Measurements from ENCODE around the gene POLE. TPM values are rescaled to one million over a fixed set of nuclear protein-coding genes. Genes with fewer than 3 reads are reported as not detected.

POLE gene
- total and polyA plus RNA-seq, 2 experiments from 2014 or later = 19.3 to 46.1 TPM

DNA sequence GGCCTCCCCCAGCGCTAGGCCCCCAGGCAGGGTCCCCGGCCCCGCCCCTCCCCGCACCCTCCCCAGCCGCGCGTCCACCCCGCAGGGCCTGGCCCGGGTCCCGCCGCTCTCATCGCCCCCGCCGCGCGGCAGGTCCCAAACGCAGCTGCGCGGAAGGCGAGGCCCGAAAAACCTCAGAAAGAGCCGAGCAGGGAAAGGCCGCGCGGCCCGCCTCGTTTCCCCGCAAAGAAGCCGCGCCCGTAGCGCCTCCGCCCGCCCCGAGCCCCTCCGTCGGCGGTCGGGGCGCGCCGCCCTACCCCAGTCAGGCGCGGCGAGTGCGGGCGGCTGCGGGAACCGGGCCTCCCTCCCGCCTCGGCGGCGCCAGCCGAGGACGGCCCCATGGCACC is 324 bp downstream of the POLE start:
- no peak for DNase-seq (ENCODE audit: low read depth in 1 of 2, low spot score in 1 of 2)
- TF ChIP-seq, protein P1, sequence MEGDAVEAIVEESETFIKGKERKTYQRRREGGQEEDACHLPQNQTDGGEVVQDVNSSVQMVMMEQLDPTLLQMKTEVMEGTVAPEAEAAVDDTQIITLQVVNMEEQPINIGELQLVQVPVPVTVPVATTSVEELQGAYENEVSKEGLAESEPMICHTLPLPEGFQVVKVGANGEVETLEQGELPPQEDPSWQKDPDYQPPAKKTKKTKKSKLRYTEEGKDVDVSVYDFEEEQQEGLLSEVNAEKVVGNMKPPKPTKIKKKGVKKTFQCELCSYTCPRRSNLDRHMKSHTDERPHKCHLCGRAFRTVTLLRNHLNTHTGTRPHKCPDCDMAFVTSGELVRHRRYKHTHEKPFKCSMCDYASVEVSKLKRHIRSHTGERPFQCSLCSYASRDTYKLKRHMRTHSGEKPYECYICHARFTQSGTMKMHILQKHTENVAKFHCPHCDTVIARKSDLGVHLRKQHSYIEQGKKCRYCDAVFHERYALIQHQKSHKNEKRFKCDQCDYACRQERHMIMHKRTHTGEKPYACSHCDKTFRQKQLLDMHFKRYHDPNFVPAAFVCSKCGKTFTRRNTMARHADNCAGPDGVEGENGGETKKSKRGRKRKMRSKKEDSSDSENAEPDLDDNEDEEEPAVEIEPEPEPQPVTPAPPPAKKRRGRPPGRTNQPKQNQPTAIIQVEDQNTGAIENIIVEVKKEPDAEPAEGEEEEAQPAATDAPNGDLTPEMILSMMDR (IDR thresholded peaks at IDR 0.05; ENCODE audit: low read depth, low read length) = no peak
- Histone ChIP-seq H3K4me1 (ENCODE audit: low read depth) (peaks cover 7% of the 10 kb centered on the region), H3K9me3 (ENCODE audit: low read depth) (no peaks in the 10 kb centered on the region), H3K27ac (peak overlapping the region; percentile 76), H3K36me3 (no peaks in the 10 kb centered on the region), H3K27me3 (peaks cover 8% of the 10 kb centered on the region), H3K4me3 (peak overlapping the region; percentile 77)

DNA sequence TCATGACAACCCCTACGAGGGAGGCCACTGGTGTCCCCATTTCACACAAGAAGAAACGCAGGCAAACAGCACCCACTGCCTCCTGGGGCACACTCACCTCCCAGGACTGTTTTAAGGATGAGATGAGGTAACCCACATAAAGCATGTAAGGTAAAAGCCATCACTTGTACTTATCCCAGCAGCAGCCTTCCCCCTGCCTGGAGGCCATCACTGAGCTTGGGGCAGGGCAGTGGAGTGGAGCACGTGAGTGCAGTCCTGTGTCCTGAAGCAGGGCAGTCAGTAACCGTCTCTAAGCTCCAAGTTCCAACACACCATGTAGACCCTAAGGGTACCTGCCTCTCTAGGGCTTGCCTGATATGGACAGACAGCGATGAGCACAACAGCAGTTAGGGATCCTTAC is 1.7 kb downstream of the POLE start:
- H3K4me3 ChIP-seq = no peak overlapping the region
- no peak for DNase-seq (ENCODE audit: low read depth in 1 of 2, low spot score in 1 of 2)
- H3K9me3 ChIP-seq (ENCODE audit: low read depth) = no peaks in the 10 kb centered on the region
- peaks cover 7% of the 10 kb centered on the region for H3K4me1 ChIP-seq (ENCODE audit: low read depth)
- TF ChIP-seq, protein P1 (IDR thresholded peaks at IDR 0.05; ENCODE audit: low read depth, low read length) = no peak
- peaks cover 8% of the 10 kb centered on the region for H3K27me3 ChIP-seq
- H3K36me3 ChIP-seq = no peaks in the 10 kb centered on the region
- H3K27ac ChIP-seq = no peak overlapping the region

DNA sequence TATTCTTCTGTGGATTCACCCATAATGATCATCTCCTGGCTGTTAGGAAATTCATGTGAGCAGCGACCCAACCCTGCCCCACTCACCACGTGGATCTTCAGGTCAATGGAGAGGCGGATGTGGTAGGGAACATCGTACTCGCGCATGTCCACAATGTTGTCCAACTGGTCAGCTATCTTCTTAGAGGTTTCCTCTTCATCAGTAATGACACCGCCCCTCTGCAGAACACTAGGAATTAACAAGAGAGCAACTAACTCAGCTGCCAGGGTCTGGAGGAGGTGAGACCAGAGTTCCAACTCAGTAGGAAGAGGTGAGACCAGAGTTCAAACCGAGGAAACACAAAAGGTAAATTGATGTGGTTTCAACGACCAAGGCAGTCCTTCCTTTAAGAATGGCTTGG is 9.7 kb downstream of the POLE start:
- Histone ChIP-seq H3K27ac (no peak overlapping the region), H3K4me1 (ENCODE audit: low read depth) (no peaks in the 10 kb centered on the region), H3K27me3 (no peaks in the 10 kb centered on the region), H3K9me3 (ENCODE audit: low read depth) (no peaks in the 10 kb centered on the region), H3K36me3 (peaks cover 8% of the 10 kb centered on the region), H3K4me3 (no peak overlapping the region)
- DNase-seq (ENCODE audit: low read depth in 1 of 2, low spot score in 1 of 2) = no peak
- TF ChIP-seq, protein P1 (IDR thresholded peaks at IDR 0.05; ENCODE audit: low read depth, low read length) = no peak

DNA sequence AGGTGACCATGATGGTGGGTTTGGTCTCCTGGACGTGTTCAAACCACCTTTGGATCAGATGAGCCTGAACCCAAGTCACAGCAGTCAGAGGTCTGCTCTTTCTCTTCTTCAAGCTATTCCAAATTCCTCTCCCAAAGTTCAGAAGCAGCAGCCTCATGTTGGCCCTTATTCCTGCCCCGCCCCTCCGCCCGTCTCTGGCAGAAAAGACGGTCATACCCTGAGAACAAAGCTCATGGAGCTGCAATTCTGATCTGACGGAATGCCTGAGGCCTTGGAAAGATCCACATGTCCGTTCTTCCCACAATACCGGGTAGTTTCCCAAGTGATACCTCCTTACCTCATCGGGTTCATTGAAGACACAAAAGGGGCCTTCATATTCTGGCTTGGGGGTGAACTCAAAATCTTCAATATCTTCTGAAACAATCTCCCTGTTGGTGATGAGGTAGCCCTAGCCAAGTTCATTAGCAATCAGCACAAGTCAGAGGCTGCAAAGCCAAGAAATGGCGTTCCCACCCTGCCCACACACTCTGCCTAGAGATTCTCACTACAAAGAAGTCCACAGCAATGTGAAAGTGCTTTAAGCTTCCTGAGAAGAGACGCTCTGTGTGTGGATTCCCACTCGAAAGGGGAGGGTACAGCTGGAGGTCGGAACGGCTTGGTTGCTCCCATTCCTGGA is 11.2 kb downstream of the POLE start:
- H3K9me3 ChIP-seq (ENCODE audit: low read depth) = no peaks in the 10 kb centered on the region
- TF ChIP-seq, protein P1 (IDR thresholded peaks at IDR 0.05; ENCODE audit: low read depth, low read length) = no peak
- no peak overlapping the region for H3K27ac ChIP-seq
- no peak overlapping the region for H3K4me3 ChIP-seq
- no peaks in the 10 kb centered on the region for H3K4me1 ChIP-seq (ENCODE audit: low read depth)
- DNase-seq (ENCODE audit: low read depth in 1 of 2, low spot score in 1 of 2) = no peak
- peaks cover 8% of the 10 kb centered on the region for H3K36me3 ChIP-seq
- H3K27me3 ChIP-seq = no peaks in the 10 kb centered on the region

DNA sequence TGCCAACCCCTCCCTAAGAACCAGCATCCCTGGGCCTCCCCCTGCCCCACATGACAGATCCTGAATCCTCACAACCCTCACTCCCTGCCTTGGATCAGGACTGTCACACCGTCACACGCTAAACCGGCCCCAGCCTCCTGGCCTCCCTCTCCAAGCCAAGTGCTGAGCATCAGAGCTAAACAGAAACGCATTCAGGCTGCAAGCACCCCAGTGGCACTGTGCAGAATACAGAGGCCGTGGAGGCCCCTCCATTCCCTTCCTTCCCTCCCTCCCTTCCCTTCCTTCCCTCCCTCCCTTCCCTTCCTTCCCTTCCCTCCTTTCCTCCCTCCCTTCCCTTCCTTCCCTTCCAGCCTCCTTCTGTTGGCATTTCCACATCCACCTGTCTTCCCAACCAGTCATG is 12.6 kb downstream of the POLE start:
- no peak for DNase-seq (ENCODE audit: low read depth in 1 of 2, low spot score in 1 of 2)
- H3K4me1 ChIP-seq (ENCODE audit: low read depth) = no peaks in the 10 kb centered on the region
- TF ChIP-seq, protein P1 (IDR thresholded peaks at IDR 0.05; ENCODE audit: low read depth, low read length) = no peak
- H3K27ac ChIP-seq = no peak overlapping the region
- no peaks in the 10 kb centered on the region for H3K27me3 ChIP-seq
- peaks cover 11% of the 10 kb centered on the region for H3K36me3 ChIP-seq
- no peak overlapping the region for H3K4me3 ChIP-seq
- no peaks in the 10 kb centered on the region for H3K9me3 ChIP-seq (ENCODE audit: low read depth)

Data from cardiac muscle cell (in vitro differentiated cells and primary cell).